Skeletal muscle tissue (tissue), 4 donors: ENCODE measurements around the gene UBA52. TPM values are rescaled to one million over a fixed set of nuclear protein-coding genes. Genes with fewer than 3 reads are reported as not detected.

ENCODE experiments used
- H3K27ac ChIP-seq: one replicate; pipeline ENCODE4 v1.7.0; 2013; ENCODE audit warnings: mild to moderate bottlenecking, low read depth, low read length, inconsistent platforms
- H3K27me3 ChIP-seq, 3 donors: one replicate each; pipeline ENCODE4 v1.7.0; 2013; ENCODE audit warnings: low read length in 3 of 3; ENCODE audit not compliant: control insufficient read depth in 3 of 3, insufficient read depth in 3 of 3
- H3K36me3 ChIP-seq, 3 donors: one replicate each; pipeline ENCODE4 v1.7.0; 2013; ENCODE audit warnings: low read length in 3 of 3; ENCODE audit not compliant: control insufficient read depth in 3 of 3, insufficient read depth in 3 of 3
- H3K4me1 ChIP-seq, 3 donors: one replicate each; pipeline ENCODE4 v1.7.0; 2013; ENCODE audit warnings: low read length in 3 of 3, mild to moderate bottlenecking in 3 of 3; ENCODE audit not compliant: control insufficient read depth in 3 of 3, insufficient read depth in 3 of 3
- H3K4me3 ChIP-seq, 3 donors: one replicate each; pipeline ENCODE4 v1.7.0; 2013; ENCODE audit warnings: low read length in 3 of 3
- H3K9ac ChIP-seq, 3 donors: one replicate each; pipeline ENCODE4 v1.7.0; 2013; ENCODE audit warnings: low read length in 3 of 3, mild to moderate bottlenecking in 3 of 3, moderate library complexity in 2 of 3, low read depth in 1 of 3
- H3K9me3 ChIP-seq, 3 donors: one replicate each; pipeline ENCODE4 v1.7.0; 2013; ENCODE audit warnings: low read length in 3 of 3; ENCODE audit not compliant: control insufficient read depth in 3 of 3
- total RNA-seq: library from RNA; depleted of rRNA; stranded (reverse); fragments of >200 nt; gene quantifications from one replicate; pipeline ENCODE4 v1.2.3, GENCODE V29; 2014
- donor health status: Osteomylitis.

The UBA52 gene
- total RNA-seq, 1 donor from 2014 or later, result 905 TPM

- no peaks in the 10 kb centered on the region for H3K36me3 ChIP-seq
- peak overlapping the region in 1 of 3 donors; percentile 29 for H3K4me3 ChIP-seq
- no peak overlapping the region for H3K27ac ChIP-seq
- H3K4me1 ChIP-seq, result peaks cover 15 to 31% (median 16%) of the 10 kb centered on the region in 3 donors
- no peaks in the 10 kb centered on the region for H3K9me3 ChIP-seq
- peaks cover 61 to 76% (median 74%) of the 10 kb centered on the region in 3 donors for H3K27me3 ChIP-seq
- peak overlapping the region in 1 of 3 donors; percentile 23 for H3K9ac ChIP-seq
These were observed 35.8 kb downstream of the UBA52 start for GRCh38 chr19:18607226-18608101.

- no peak overlapping the region for H3K9ac ChIP-seq
- H3K27me3 ChIP-seq, result peaks cover 62 to 83% (median 81%) of the 10 kb centered on the region in 3 donors
- no peak overlapping the region for H3K27ac ChIP-seq
- peaks cover 16 to 36% (median 21%) of the 10 kb centered on the region in 3 donors for H3K4me1 ChIP-seq
- H3K4me3 ChIP-seq, result no peak overlapping the region
- no peaks in the 10 kb centered on the region for H3K9me3 ChIP-seq
- no peaks in the 10 kb centered on the region for H3K36me3 ChIP-seq
These were observed 36.6 kb downstream of the UBA52 start for GRCh38 chr19:18608102-18608804.

GRCh38 chr19:18608805-18609716 lies 37.4 kb downstream of the UBA52 start:
- Histone ChIP-seq H3K9me3 (no peaks in the 10 kb centered on the region), H3K4me3 (no peak overlapping the region), H3K4me1 (peaks cover 12 to 36% (median 21%) of the 10 kb centered on the region in 3 donors), H3K36me3 (no peaks in the 10 kb centered on the region), H3K27ac (no peak overlapping the region), H3K27me3 (peaks cover 62 to 84% (median 82%) of the 10 kb centered on the region in 3 donors), H3K9ac (no peak overlapping the region)

GRCh38 chr19:18609717-18610051 lies 38.0 kb downstream of the UBA52 start:
- H3K9me3 ChIP-seq, result no peaks in the 10 kb centered on the region
- H3K4me3 ChIP-seq, result no peak overlapping the region
- H3K27ac ChIP-seq, result no peak overlapping the region
- no peak overlapping the region for H3K9ac ChIP-seq
- no peaks in the 10 kb centered on the region for H3K36me3 ChIP-seq
- H3K4me1 ChIP-seq, result peaks cover 12 to 31% (median 21%) of the 10 kb centered on the region in 3 donors
- peaks cover 67 to 84% (median 81%) of the 10 kb centered on the region in 3 donors for H3K27me3 ChIP-seq

GRCh38 chr19:18610245-18610555 lies 38.5 kb downstream of the UBA52 start:
- H3K9me3 ChIP-seq, result no peaks in the 10 kb centered on the region
- H3K36me3 ChIP-seq, result no peaks in the 10 kb centered on the region
- H3K9ac ChIP-seq, result no peak overlapping the region
- no peak overlapping the region for H3K4me3 ChIP-seq
- H3K4me1 ChIP-seq, result peaks cover 12 to 31% (median 21%) of the 10 kb centered on the region in 3 donors
- H3K27ac ChIP-seq, result no peak overlapping the region
- peaks cover 72 to 81% (median 76%) of the 10 kb centered on the region in 3 donors for H3K27me3 ChIP-seq

- no peaks in the 10 kb centered on the region for H3K9me3 ChIP-seq
- H3K4me3 ChIP-seq, result no peak overlapping the region
- peaks cover 12 to 28% (median 21%) of the 10 kb centered on the region in 3 donors for H3K4me1 ChIP-seq
- peaks cover 69 to 78% (median 74%) of the 10 kb centered on the region in 3 donors for H3K27me3 ChIP-seq
- H3K27ac ChIP-seq, result no peak overlapping the region
- H3K9ac ChIP-seq, result peak overlapping the region in 1 of 3 donors; percentile 25
- no peaks in the 10 kb centered on the region for H3K36me3 ChIP-seq
These were observed 39.1 kb downstream of the UBA52 start for GRCh38 chr19:18610556-18611326.

- H3K27ac ChIP-seq, result no peak overlapping the region
- peaks cover 12 to 28% (median 21%) of the 10 kb centered on the region in 3 donors for H3K4me1 ChIP-seq
- peak overlapping the region in 1 of 3 donors; percentile 25 for H3K9ac ChIP-seq
- no peak overlapping the region for H3K4me3 ChIP-seq
- peaks cover 69 to 73% (median 69%) of the 10 kb centered on the region in 3 donors for H3K27me3 ChIP-seq
- no peaks in the 10 kb centered on the region for H3K9me3 ChIP-seq
- no peaks in the 10 kb centered on the region for H3K36me3 ChIP-seq
These were observed 39.8 kb downstream of the UBA52 start for GRCh38 chr19:18611327-18612050.

- Histone ChIP-seq H3K27ac (no peak overlapping the region), H3K4me1 (peaks cover 12 to 26% (median 20%) of the 10 kb centered on the region in 3 donors), H3K36me3 (no peaks in the 10 kb centered on the region), H3K4me3 (peak overlapping the region in 2 of 3 donors; percentile 54 to 63), H3K9me3 (no peaks in the 10 kb centered on the region), H3K27me3 (peaks cover 68 to 77% (median 70%) of the 10 kb centered on the region in 3 donors), H3K9ac (no peak overlapping the region)
These were observed 40.6 kb downstream of the UBA52 start for GRCh38 chr19:18612051-18612771.
